NCI-H748 (cell line): ENCODE data around the gene N4BP3.
A peak's percentile ranks its signal among the peaks of the same experiment; 100 is the strongest.
"Not testable (repeated sequence)": the region's sequence is repeated elsewhere in the genome, so short reads cannot be mapped to it uniquely, and the experiment has no call there.

Experiments
- DNase-seq: peaks from one replicate; lab custom pipeline; 2025; ENCODE audit not compliant: unreplicated experiment; lab: John Stamatoyannopoulos, UW

N4BP3 gene

DNA sequence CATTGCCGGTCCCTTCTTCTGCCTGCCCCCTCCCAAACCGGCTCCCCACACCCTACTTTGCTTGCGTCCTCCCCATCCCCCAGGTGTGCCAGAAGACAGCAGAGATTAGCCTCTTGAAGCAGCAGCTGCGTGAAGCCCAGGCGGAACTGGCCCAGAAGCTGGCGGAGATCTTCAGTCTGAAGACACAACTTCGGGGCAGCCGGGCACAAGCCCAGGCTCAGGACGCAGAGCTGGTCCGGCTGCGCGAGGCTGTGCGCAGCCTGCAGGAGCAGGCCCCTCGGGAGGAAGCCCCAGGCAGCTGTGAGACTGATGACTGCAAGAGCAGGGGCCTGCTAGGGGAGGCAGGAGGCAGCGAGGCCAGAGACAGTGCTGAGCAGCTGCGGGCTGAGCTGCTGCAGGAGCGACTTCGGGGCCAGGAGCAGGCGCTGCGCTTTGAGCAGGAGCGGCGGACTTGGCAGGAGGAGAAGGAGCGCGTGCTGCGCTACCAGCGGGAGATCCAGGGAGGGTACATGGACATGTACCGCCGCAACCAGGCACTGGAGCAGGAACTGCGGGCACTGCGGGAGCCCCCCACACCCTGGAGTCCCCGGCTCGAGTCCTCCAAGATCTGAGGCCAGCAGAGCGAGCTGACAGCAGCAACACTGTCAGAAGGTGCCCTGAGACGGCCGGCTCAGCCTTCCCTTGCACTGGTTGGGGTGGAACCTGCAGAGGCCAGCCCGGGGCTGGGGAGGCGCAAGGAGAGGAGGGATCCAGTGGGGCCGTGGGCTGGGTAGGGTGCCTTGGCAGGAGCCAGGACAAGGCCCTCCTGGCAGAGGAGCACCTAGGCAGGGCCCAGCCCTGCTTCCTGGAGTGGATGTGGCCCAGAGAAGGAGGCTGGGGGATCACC is 8.3 kb downstream of the N4BP3 start:
- DNase-seq: no peak

DNA sequence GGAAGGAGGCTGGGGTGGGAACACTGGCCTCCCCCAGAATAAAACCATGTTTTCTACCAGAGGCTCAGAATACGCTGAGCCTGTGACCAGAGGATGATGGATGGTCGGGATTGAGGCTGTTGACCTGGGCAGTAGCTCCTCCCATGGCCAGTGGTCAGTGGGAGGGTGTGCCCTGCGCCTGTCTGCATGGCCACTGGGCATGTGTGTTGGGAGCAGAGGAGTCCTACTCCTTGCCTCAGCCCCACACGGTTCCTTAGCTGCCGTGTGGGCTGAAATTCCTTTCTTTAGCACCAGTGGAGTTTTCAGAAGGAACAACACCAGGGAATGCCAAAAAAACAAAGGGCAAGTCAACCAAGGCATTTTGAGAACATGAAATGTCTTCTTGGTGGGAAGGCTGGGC is 9.0 kb downstream of the N4BP3 start:
- no peak for DNase-seq

- DNase-seq: no peak
These were observed 10.0 kb downstream of the N4BP3 start for GRCh38 chr5:178123094-178123965.

GRCh38 chr5:178123966-178124925 is 10.9 kb downstream of the N4BP3 start:
- DNase-seq: no peak

GRCh38 chr5:178125253-178125906 is 12.0 kb downstream of the N4BP3 start:
- no peak for DNase-seq

- DNase-seq: no peak
These were observed 13.2 kb downstream of the N4BP3 start for GRCh38 chr5:178126556-178126955.

DNA sequence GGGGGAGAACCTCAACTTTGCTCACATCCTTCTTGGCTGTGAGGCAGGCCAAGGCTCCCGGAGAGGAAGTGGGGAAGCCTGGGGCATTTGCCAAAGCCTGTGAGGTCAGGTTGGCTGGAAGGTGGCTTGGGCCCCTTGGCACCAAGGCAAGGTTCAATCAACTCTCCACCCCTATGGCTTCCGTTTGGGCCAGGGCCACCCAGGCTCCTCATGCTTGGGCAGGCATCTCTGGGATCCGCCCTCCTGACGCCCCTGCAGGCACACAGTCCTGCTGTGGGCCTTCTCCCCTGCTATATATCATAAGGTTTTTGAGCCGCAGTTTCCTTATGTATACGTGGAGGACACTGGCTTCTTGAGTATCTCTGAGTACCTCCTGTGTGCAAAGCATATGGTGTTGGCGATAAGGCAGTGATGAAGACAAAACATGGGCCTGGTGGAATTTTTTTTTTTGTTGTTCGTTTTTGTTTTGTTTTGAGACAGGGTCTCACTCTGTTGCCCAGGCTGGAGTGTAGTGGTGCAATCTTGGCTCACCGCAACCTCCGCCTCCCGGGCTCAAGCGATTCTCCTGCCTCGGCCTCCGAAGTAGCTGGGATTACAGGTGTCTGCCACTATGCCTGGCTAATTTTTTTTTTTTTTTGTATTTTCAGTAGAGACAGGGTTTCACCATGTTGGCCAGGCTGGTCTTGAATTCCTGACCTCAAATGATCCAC is 14.1 kb downstream of the N4BP3 start:
- not testable (repeated sequence) for DNase-seq

DNA sequence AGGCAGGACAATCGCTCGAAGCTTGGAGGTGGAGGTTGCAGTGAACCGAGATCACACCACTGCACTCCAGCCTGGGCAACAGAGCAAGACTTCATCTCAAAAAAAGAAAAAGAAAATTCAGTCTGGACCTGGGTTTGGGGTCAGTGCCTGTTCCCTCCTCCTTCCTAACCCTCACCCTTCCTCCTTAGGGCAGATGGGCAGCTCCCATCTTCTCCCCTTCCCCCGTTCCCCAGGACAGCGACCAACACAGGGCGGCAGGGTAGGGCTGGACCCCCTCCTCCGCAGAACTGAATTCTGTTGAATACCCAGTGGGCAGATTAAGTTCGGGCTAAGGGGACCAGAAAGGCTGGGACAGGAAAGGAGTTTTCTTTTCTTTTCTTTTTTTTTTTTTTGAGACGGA is 16.0 kb downstream of the N4BP3 start:
- DNase-seq: no peak

DNA sequence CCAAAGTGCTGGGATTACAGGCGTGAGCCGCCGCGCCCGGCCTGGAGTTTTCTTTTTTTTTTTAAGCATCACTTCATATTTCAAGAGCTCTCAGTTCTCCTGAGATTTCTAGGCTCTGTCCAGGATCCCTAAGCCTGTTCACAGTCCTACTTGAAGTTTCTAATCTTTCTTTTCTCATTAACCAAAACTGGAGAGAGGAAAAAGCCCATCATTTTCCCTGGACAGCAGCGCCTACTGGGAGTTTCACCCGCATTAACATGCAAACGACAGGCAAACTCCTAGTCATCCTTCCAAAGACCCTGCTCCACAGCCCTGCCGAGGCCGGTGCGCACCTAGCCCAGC is 16.9 kb downstream of the N4BP3 start:
- DNase-seq: not testable (repeated sequence)

GRCh38 chr5:178130576-178131445 is 17.5 kb downstream of the N4BP3 start, which contains the start of gene RMND5B:
Gene RMND5B (plus strand): TSS chr5:178131014. CDS start chr5:178138120, 7,106 bp downstream.
- peak; percentile 91 for DNase-seq

DNA sequence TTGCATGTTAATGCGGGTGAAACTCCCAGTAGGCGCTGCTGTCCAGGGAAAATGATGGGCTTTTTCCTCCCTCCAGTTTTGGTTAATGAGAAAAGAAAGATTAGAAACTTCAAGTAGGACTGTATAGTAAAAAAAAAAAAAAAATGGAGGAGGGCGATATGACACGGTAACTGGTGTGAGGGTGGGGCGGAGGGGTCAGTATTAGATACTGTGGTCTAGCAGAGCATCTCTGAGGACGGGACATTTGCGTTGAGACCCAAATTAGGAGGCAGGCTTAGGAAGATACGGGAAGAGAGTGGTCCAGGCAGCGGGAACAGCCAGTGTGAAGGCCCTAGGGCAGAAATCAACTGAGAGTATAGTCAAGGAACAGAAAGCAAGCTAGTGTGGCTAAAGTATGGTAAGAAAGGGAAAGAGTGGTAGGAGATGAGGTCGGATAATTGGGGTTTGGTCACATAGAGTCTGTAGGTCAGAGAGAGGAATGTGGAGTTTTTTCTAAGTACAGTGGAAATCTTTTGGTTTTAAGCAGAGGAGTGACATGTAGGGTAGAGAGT is 18.2 kb downstream of the N4BP3 start:
- DNase-seq: peak; percentile 20

DNA sequence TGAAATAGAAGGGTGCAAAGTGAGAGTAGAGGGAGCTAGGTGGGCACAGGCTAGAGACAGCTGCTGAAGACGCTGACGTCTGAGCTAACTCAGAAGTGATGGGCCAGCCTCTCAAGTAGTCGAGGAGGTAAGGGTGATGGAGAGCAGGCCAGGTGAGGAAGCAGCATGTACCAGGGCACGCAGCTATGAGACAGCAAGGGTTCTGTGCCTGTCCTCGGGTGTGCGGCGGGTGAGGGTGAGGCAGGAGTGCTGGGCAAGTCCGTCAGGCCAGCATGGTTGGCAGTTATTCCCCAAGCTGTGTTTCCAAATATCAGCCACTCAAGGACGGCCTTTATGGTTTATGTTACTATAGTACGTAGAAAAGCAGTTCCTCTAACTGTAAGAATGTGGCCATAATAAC is 23.7 kb downstream of the N4BP3 start:
- DNase-seq: no peak

DNA sequence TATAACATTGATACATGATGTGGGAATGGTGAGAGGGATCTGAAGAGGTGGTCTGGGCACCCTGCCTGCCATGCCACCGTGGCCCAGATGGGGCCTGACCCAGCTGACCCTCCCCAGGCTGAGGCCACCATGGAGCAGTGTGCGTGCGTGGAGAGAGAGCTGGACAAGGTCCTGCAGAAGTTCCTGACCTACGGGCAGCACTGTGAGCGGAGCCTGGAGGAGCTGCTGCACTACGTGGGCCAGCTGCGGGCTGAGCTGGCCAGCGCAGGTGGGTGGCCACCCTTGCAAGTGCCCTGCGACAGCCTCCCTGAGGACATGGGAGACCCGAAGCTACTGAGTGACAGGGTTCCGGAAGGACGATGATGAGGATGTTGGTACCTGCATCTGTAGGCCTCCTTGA is 24.7 kb downstream of the N4BP3 start:
- DNase-seq: no peak

DNA sequence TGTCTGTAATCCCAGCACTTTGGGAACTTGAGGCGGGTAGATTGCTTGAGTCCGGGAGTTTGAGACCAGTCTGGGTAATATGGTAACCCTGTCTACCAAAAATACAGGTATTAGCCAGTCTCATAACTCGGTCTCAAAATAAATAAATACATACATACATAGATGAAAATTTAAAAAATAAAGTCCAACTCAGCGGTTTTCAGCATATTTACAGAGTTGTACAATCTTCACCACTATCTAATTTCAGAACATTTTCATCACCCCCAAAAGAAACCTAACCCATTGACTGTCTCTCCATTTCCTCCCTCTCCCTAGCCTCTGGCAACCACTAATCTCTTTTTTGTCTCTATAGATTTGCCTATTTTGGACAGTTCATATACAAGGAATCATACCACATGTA is 28.2 kb downstream of the N4BP3 start:
- DNase-seq: no peak

DNA sequence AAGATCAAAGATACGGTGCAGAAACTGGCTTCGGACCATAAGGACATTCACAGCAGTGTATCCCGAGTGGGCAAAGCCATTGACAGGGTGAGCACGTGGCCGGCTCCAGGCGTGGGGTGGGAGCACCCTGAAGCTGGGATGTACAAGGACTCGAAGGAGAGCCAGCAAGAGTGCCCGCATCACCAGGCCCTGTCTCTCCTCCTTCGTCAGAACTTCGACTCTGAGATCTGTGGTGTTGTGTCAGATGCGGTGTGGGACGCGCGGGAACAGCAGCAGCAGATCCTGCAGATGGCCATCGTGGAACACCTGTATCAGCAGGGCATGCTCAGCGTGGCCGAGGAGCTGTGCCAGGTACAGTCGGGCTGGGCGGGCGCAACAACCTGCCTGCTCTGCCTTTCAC is 29.3 kb downstream of the N4BP3 start:
- DNase-seq: no peak

GRCh38 chr5:178143246-178143645 is 29.9 kb downstream of the N4BP3 start:
- DNase-seq: no peak

GRCh38 chr5:178143901-178144300 is 30.6 kb downstream of the N4BP3 start:
- no peak for DNase-seq
